ENCODE measurements around the gene WDCP.
"Not testable (repeated sequence)": the region's sequence is repeated elsewhere in the genome, so short reads cannot be mapped to it uniquely, and the experiment has no call there.

The WDCP gene

DNA sequence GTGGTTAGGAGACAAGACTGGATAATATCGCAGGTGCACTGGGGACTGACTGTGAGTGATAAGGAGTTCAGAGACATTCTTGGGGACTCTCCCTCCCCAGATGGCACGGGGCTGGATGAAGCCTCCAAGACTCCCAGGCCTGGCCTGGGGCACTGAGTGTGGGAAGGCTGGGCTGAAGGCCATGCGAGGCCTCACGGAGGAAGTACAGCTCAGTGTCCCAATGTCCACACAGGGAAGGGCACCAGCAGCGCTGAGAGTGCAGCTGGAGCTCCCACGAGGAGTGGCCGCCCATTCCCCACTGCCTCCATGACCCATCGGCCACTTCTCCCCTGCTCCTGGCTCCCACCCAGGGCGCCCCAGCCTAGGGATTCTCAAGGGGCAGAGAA, 30.8 kb downstream of the WDCP start:
- no peak overlapping the region for H3K4me3 ChIP-seq (ENCODE audit: low read length)
- TF ChIP-seq, protein P1, sequence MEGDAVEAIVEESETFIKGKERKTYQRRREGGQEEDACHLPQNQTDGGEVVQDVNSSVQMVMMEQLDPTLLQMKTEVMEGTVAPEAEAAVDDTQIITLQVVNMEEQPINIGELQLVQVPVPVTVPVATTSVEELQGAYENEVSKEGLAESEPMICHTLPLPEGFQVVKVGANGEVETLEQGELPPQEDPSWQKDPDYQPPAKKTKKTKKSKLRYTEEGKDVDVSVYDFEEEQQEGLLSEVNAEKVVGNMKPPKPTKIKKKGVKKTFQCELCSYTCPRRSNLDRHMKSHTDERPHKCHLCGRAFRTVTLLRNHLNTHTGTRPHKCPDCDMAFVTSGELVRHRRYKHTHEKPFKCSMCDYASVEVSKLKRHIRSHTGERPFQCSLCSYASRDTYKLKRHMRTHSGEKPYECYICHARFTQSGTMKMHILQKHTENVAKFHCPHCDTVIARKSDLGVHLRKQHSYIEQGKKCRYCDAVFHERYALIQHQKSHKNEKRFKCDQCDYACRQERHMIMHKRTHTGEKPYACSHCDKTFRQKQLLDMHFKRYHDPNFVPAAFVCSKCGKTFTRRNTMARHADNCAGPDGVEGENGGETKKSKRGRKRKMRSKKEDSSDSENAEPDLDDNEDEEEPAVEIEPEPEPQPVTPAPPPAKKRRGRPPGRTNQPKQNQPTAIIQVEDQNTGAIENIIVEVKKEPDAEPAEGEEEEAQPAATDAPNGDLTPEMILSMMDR (conservative IDR thresholded peaks at IDR 0.05; ENCODE audit: low read depth, low read length): no peak
- no peak for DNase-seq (ENCODE audit: low read depth)

DNA sequence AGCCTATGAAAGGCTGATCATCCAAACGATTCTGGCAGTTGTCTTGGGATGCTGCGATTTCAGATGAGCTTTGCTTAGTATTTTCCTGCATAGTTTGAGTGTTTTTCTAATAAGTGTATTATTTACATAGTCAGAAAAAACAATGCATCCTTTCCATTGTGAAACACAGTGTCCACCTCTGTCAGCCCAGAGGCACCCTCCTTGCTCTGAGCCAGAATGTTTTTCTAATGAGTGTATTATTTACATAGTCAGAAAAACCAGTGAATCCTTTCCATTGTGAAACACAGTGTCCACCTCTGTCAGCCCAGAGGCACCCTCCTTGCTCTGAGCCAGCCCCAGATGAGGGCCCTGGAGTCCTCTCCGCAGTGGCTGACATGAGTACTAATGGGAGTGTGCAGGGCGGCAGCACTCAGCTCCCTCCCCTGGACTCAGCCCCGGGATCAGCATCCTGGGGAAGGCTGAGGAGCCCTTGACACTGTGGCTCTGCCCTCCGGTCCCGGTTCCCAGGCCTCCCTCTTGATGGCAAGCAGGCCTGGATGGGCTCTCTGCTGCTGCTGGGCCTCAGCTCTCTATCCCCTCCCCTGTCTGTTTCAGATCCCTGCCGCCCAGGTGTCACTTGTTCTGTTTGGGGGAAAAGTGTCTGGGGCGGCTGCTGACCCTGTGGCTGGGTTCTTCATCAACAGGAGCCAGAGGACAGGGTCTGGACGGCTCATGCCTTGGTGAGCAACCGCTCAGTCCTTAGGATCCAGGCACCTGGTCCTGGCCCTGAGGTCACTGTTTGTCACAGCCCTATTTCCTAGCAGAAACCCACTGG, 31.4 kb downstream of the WDCP start:
- TF ChIP-seq, protein P1 (conservative IDR thresholded peaks at IDR 0.05; ENCODE audit: low read depth, low read length): no peak
- no peak for DNase-seq (ENCODE audit: low read depth)
- H3K4me3 ChIP-seq (ENCODE audit: low read length): no peak overlapping the region

DNA sequence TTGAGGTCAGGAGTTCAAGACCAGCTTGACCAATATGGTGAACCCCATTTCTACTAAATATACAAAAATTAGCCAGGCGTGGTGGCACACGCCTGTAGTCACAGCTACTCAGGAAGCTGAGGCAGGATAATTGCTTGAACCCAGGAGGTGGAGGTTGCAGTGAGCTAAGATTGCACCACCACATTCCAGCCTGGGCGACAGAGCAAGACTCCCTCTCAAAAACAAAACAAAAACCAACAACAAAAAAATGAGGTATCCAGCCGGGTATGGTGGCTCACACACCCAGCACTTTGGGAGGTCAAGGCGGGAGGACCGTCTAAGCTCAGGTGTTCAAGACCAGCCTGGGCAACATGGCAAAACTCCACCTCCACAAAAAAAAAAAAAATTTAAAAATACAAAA, 32.3 kb downstream of the WDCP start:
- not testable (repeated sequence) for DNase-seq (ENCODE audit: low read depth); H3K4me3 ChIP-seq (ENCODE audit: low read length)

DNA sequence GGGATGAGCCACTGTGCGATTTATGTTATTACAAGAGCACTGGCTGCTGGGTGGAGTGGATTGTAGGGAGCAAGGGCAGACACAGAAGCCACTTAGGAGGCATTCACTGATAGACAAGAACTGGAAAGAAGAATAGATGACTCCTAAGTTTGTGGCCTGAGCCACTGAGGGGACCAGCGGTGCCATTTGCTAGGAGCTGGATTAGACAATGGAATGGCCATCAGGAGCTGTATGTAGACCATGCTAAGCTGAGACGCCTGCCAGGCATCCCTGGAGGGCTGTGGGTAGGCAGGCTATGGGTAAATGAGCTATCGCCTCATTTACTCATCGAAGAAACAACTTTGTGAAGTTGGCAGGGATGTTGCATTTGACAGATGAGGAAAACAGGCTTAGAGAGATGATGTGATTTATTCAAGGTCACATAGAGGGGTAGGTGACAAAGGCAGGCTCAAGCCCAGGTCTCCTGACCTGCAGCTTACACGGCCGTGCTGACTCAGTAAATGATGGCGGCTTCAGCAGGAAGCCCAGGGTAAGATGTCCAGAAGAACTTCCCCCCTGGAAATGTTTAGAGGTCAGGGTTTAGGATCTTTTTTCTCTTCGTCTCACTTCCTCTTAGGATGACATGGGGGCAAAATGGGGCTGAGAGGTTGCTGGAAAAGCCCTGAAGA, 34.5 kb downstream of the WDCP start:
- DNase-seq (ENCODE audit: low read depth): no peak
- TF ChIP-seq, protein P1 (conservative IDR thresholded peaks at IDR 0.05; ENCODE audit: low read depth, low read length): no peak
- no peak overlapping the region for H3K4me3 ChIP-seq (ENCODE audit: low read length)

DNA sequence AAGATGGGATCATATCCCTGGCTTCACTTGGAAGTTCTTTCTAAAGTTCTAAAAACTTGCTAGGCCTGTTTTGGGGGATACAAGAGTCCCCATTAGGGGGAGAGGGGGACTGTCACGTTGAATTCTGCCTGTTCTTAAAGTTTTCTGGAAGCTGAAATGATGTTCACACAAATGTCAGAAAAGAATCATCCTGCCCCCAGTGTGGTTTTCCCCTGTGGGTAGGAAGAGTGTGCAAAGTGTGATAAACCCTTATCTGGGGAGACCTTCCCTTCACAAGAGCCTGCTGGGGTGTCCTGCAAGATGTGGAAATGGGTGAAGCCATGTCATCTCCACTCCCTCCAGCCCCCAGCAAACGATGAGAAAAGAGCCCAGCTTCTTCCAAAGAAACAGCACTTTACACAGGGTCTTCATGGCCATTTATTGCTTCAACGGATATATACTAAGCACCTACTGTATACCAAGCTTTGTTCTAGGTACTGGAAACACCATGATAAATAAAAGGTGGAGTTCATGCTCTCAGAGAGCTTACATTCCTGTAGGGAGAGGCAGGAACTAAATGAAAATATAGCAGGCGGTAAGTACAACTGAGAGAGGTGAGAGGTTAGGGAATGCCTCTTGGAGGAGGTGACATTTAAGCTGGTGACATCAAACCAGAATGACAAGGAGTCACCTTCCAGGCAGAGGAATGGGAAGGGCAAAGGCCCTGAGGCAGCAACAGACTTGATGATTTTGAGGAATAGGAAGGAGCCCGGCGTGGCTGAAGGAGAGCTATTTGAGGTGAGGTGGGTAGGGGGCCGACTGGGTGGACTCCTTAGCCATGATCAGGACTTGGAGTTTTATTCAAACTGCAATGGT, 35.7 kb downstream of the WDCP start:
- H3K4me3 ChIP-seq (ENCODE audit: low read length): no peak overlapping the region

DNA sequence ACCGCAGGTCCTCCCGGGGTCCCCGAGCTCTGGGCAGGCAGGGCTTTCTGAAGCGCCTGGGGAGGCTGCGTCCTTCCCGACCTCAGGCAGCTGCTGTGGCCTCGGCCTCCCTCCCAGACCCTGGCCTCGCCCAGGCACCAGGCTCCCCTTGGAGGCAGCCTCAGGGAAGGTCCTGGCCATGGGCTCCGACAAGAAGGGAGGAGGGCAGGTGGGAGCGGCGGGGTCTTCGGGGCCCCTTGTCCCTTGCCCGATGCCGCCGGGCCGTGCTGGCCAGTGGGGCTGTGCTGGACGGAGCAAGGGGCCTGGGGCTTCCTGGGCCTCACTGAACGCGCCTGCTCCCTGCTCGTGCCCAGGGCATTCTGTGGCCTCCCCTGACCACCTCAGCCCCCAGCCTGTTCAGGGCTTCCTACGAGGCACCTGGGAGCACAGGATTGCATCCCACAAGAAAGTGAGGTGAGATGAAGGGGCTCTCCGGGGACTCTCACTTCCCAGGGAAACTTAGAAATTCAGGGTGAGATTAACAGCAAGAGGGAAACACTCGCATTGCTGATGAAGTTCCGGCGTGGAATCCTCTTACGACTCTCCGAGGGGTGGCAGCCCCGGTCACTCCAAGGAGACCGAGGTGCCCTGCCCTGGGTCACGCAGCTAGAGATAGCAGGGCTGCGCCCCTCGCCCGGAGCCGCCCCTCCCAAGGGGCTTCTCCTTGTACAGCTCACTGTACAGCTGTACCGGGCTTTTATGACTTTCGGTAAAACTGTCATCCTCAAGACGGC, 36.5 kb downstream of the WDCP start:
- H3K4me3 ChIP-seq (ENCODE audit: low read length): peak overlapping the region; percentile 49
- DNase-seq (ENCODE audit: low read depth): no peak
- TF ChIP-seq, protein P1 (conservative IDR thresholded peaks at IDR 0.05; ENCODE audit: low read depth, low read length): no peak

More for the DNA sequence above, 35.7 kb downstream of the WDCP start:
- TF ChIP-seq, protein P1 (conservative IDR thresholded peaks at IDR 0.05; ENCODE audit: low read depth, low read length): no peak
- DNase-seq (ENCODE audit: low read depth): no peak

Measured in retinal pigment epithelial cell (primary cell).